Epithelial cell of esophagus (primary cell): ENCODE results near the gene PPARGC1A.

Experiments used
- DNase-seq: peaks from one replicate; pipeline ENCODE4 v3.0.0; 2010; ENCODE audit warnings: low read depth
- H3K4me3 ChIP-seq: 2 replicates; pipeline ENCODE4 v1.5.1; 2011; ENCODE audit warnings: mild to moderate bottlenecking, low read length, control low read depth
- TF ChIP-seq, protein P1 (sequence below): IDR thresholded peaks from 2 replicates; pipeline ENCODE4 v1.5.1; 2011; ENCODE audit warnings: low read depth, mild to moderate bottlenecking, low read length, control low read depth, inconsistent platforms; ENCODE audit not compliant: insufficient read depth; ENCODE audit errors: missing control alignments

PPARGC1A gene

DNA sequence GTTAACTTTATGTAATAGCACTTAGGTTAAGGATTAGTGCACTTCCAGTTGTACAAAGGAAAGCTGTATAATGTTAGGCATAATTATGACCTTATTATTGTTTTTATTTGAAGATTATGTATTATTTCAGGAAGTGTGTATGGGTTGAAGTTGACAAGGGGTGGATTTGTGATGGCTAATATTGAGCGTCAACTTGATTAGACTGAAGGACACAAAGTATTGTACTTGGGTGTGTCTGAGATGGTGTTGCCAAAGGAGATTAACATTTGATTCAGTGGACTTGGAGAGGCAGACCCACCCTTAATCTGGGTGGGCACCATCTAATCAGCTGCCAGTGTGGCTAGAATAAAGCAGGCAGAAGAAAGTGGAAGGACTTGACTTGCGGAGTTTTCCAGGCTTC, 127.3 kb downstream of the PPARGC1A start:
- H3K4me3 ChIP-seq, result no peak overlapping the region
- no peak for DNase-seq
- TF ChIP-seq, protein P1, sequence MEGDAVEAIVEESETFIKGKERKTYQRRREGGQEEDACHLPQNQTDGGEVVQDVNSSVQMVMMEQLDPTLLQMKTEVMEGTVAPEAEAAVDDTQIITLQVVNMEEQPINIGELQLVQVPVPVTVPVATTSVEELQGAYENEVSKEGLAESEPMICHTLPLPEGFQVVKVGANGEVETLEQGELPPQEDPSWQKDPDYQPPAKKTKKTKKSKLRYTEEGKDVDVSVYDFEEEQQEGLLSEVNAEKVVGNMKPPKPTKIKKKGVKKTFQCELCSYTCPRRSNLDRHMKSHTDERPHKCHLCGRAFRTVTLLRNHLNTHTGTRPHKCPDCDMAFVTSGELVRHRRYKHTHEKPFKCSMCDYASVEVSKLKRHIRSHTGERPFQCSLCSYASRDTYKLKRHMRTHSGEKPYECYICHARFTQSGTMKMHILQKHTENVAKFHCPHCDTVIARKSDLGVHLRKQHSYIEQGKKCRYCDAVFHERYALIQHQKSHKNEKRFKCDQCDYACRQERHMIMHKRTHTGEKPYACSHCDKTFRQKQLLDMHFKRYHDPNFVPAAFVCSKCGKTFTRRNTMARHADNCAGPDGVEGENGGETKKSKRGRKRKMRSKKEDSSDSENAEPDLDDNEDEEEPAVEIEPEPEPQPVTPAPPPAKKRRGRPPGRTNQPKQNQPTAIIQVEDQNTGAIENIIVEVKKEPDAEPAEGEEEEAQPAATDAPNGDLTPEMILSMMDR, result no peak

DNA sequence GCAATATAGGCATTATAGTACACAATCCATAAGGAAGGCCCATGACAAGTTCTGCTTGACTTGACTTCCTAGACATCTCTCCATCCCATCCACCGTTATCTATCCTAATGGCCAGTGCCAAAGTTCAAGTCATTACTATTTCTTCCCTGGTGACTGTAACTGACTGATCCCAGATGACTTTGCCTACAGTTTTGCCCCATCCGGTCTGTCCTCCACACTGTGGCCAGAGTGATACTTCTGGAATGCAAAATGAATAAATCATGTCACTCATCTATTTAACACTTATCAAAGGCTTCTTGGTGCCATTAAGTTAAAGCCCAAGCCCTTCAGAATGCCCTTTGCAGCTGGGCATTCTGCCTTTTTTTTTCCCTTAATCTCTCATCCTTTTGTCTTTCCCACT, 130.8 kb downstream of the PPARGC1A start:
- no peak for DNase-seq
- TF ChIP-seq, protein P1, result no peak
- no peak overlapping the region for H3K4me3 ChIP-seq

DNA sequence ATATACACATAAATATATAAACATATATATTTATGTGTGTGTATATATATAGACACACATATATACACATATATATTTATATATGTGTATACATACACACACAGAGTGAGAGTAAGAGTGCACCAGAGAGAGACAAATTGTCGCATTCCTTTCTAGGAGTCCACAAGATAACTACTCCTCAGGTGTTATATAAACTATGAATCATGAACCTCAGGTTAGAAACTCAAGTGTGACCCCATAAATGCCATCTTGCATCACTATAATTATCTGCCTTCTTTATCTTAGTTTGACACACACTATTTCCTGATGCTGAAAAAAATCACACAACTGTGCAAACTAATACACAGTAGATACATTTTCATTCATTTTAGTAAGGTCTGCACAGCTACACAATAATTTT, 135.2 kb downstream of the PPARGC1A start:
- no peak overlapping the region for H3K4me3 ChIP-seq
- no peak for DNase-seq
- TF ChIP-seq, protein P1, result no peak

DNA sequence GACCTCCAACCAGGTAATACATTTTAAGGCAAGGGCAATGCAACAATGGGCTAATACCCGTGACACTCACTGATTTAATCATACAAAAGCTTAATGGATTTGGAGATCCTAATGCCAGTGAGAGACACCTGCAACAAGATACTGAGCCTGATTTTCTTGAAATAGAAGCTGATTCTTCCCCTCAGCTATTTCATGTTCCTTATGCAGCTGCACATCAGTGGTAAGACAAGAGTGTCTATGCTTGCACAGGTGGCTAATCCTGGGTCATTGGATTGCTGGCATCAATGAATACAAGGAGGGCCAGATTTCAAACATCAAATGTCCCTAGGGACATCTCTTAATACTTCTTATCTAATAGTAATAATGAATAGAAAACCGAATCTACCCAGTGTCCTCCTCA, 139.7 kb downstream of the PPARGC1A start:
- TF ChIP-seq, protein P1, result no peak
- H3K4me3 ChIP-seq, result no peak overlapping the region
- DNase-seq, result no peak

DNA sequence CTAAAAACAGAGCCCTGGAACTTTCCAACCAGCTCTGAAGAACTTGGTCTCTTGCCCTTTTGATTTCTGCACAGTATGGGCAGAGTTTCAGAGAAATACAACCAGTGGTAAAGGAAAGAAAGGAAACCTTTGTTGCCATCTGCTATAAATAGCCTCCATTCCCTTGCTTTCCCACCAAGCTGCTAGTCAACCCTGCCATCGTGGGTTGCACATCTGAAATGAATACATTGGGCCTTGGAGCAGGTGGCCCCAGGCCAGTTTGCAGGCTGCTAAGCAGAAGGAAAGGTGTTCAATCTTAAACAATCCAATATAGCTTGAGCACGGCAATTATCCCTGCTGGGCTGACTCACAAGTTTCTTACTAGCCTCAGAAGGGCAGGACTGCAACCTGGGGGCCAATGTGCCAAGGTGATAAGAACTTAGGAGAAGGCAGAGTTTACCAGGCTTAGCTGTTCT, 142.5 kb downstream of the PPARGC1A start:
- no peak overlapping the region for H3K4me3 ChIP-seq
- DNase-seq, result no peak
- TF ChIP-seq, protein P1, result no peak

DNA sequence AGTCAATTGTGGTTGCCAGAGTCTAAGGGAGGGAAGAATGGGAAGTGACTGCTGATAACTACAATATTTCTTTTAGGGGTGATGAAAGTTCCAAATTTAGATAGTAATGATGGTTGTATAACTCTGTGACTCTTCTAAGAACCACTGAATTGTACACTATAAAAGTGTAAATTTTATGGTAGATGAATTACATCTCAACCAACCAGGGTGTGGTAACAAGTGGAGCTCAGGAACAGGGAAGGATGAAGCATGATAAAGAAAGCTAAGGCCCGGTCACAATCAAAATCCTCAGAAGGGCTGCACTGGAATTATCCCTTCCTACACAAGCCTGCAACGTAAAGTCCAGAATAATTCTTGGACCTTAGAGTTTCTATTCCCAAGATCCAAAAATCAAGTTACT, 143.2 kb downstream of the PPARGC1A start:
- TF ChIP-seq, protein P1, result no peak
- no peak for DNase-seq
- no peak overlapping the region for H3K4me3 ChIP-seq

DNA sequence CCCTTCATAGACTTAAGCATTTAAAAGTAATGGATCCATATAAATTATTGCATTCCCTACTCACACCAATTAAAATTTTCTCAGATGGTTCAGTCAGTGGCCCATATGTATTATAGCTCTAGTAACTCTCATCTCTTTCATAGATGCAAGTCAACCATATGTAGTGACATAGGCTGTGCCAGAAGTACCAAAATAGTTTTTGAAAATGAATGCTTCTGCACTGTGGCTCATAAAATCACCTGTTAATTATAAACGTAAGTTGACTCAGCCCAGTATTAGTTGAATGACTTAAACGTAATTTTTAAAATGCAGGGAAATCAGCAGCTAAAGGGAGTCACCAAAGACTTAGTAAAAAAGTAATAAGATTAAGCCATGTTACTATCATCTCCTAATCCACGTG, 143.8 kb downstream of the PPARGC1A start:
- no peak for DNase-seq
- H3K4me3 ChIP-seq, result no peak overlapping the region
- TF ChIP-seq, protein P1, result no peak
